ENCODE data around the gene TARP.
"Not testable (repeated sequence)": the region's sequence is repeated elsewhere in the genome, so short reads cannot be mapped to it uniquely, and the experiment has no call there.

Gene TARP

GRCh38 chr7:38296059-38296857 lies 22.8 kb upstream of the TARP start:
- no peak for DNase-seq

GRCh38 chr7:38294926-38295325 lies 21.5 kb upstream of the TARP start:
- no peak for DNase-seq

GRCh38 chr7:38292442-38292841 lies 19.0 kb upstream of the TARP start:
- no peak for DNase-seq

- DNase-seq, result no peak
These were observed 18.2 kb upstream of the TARP start for GRCh38 chr7:38291650-38292049.

GRCh38 chr7:38291117-38291647 lies 17.7 kb upstream of the TARP start:
- no peak for DNase-seq

- no peak for DNase-seq
These were observed 11.1 kb upstream of the TARP start for GRCh38 chr7:38284553-38284952.

- no peak for DNase-seq
These were observed 10.4 kb upstream of the TARP start for GRCh38 chr7:38283809-38284208.

GRCh38 chr7:38283107-38283506 lies 9.7 kb upstream of the TARP start:
- DNase-seq, result no peak

GRCh38 chr7:38282081-38282480 lies 8.6 kb upstream of the TARP start:
- no peak for DNase-seq

- DNase-seq, result no peak
These were observed 7.8 kb upstream of the TARP start for GRCh38 chr7:38281266-38281665.

- DNase-seq, result no peak
These were observed 7.3 kb upstream of the TARP start for GRCh38 chr7:38280707-38281106.

- no peak for DNase-seq
These were observed 6.6 kb upstream of the TARP start for GRCh38 chr7:38280000-38280399.

- DNase-seq, result no peak
These were observed 2.9 kb upstream of the TARP start for GRCh38 chr7:38276096-38276877.

GRCh38 chr7:38274927-38275620 lies 1.6 kb upstream of the TARP start:
- DNase-seq, result no peak

- DNase-seq, result no peak
These were observed 1.1 kb upstream of the TARP start for GRCh38 chr7:38274486-38274885.

- DNase-seq, result not testable (repeated sequence)
These were observed 3.0 kb downstream of the TARP start for GRCh38 chr7:38270405-38270804.

- DNase-seq, result not testable (repeated sequence)
These were observed 3.6 kb downstream of the TARP start for GRCh38 chr7:38269704-38270346.

GRCh38 chr7:38265958-38266357 lies 7.5 kb downstream of the TARP start:
- DNase-seq, result not testable (repeated sequence)

- DNase-seq, result not testable (repeated sequence)
These were observed 8.8 kb downstream of the TARP start for GRCh38 chr7:38264602-38265001.

GRCh38 chr7:38263274-38263673 lies 10.2 kb downstream of the TARP start:
- not testable (repeated sequence) for DNase-seq

GRCh38 chr7:38262545-38262944 lies 10.9 kb downstream of the TARP start:
- DNase-seq, result no peak

- not testable (repeated sequence) for DNase-seq
These were observed 11.4 kb downstream of the TARP start for GRCh38 chr7:38262026-38262425.

GRCh38 chr7:38261601-38262000 lies 11.8 kb downstream of the TARP start:
- not testable (repeated sequence) for DNase-seq
